Measurements from ENCODE around the gene KCNC1.

KCNC1 gene

GRCh38 chr11:17738151-17738973 is 3.8 kb downstream of the KCNC1 start:
- no peak for DNase-seq

- no peak for DNase-seq
Measured at GRCh38 chr11:17739945-17740338, 5.4 kb downstream of the KCNC1 start.

GRCh38 chr11:17740649-17741235 is 6.2 kb downstream of the KCNC1 start:
- no peak for DNase-seq

- DNase-seq = no peak
Measured at GRCh38 chr11:17741487-17741886, 6.9 kb downstream of the KCNC1 start.

- no peak for DNase-seq
Measured at GRCh38 chr11:17742019-17742418, 7.4 kb downstream of the KCNC1 start.

GRCh38 chr11:17743026-17743807 is 8.6 kb downstream of the KCNC1 start:
- DNase-seq = no peak

- no peak for DNase-seq
Measured at GRCh38 chr11:17743808-17744119, 9.2 kb downstream of the KCNC1 start.

- no peak for DNase-seq
Measured at GRCh38 chr11:17744151-17744940, 9.8 kb downstream of the KCNC1 start.

- DNase-seq = no peak
Measured at GRCh38 chr11:17745023-17745772, 10.6 kb downstream of the KCNC1 start.

GRCh38 chr11:17746096-17746495 is 11.5 kb downstream of the KCNC1 start:
- DNase-seq = no peak

GRCh38 chr11:17747131-17747955 is 12.8 kb downstream of the KCNC1 start:
- DNase-seq = no peak

- no peak for DNase-seq
Measured at GRCh38 chr11:17748044-17748443, 13.5 kb downstream of the KCNC1 start.

- DNase-seq = no peak
Measured at GRCh38 chr11:17748761-17749721, 14.5 kb downstream of the KCNC1 start.

- no peak for DNase-seq
Measured at GRCh38 chr11:17750013-17750800, 15.6 kb downstream of the KCNC1 start.

- no peak for DNase-seq
Measured at GRCh38 chr11:17750801-17751165, 16.2 kb downstream of the KCNC1 start.

- no peak for DNase-seq
Measured at GRCh38 chr11:17751558-17751957, 17.0 kb downstream of the KCNC1 start.

GRCh38 chr11:17752144-17752543 is 17.6 kb downstream of the KCNC1 start:
- DNase-seq = no peak

GRCh38 chr11:17753153-17753552 is 18.6 kb downstream of the KCNC1 start:
- DNase-seq = no peak

GRCh38 chr11:17753641-17754040 is 19.1 kb downstream of the KCNC1 start:
- no peak for DNase-seq

Data from activated naive CD4-positive, alpha-beta T cell (primary cell).